ENCODE data around the gene RFC2.

DNA sequence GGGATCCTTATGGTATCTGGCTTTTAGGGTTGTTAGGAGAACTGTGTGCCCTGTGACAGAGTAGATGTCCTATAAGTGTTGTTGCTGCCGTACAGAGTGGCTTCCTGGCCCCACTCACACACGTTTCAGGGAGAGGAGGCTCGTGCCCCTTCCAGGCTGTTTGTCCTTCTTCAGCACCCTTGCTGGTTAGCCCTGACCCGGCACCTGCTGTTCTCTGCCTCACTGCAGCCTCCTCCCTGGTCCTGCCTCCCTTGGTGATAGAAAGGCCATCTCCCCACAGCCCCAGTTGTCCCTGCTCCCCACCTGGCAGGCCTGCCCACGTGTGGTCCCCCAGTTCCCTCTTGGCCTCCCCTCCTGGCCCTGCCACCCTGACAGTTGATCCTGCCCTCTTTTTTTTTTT is 37.3 kb upstream of the RFC2 start:
- TF ChIP-seq, protein P1, sequence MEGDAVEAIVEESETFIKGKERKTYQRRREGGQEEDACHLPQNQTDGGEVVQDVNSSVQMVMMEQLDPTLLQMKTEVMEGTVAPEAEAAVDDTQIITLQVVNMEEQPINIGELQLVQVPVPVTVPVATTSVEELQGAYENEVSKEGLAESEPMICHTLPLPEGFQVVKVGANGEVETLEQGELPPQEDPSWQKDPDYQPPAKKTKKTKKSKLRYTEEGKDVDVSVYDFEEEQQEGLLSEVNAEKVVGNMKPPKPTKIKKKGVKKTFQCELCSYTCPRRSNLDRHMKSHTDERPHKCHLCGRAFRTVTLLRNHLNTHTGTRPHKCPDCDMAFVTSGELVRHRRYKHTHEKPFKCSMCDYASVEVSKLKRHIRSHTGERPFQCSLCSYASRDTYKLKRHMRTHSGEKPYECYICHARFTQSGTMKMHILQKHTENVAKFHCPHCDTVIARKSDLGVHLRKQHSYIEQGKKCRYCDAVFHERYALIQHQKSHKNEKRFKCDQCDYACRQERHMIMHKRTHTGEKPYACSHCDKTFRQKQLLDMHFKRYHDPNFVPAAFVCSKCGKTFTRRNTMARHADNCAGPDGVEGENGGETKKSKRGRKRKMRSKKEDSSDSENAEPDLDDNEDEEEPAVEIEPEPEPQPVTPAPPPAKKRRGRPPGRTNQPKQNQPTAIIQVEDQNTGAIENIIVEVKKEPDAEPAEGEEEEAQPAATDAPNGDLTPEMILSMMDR (IDR thresholded peaks at IDR 0.05; ENCODE audit: low read depth, low read length, poor library complexity, severe bottlenecking), result no peak
- TF ChIP-seq EZH2phosphoT487 (IDR thresholded peaks at IDR 0.05; ENCODE audit: borderline replicate concordance, low read length), result no peak
